Activated naive CD4-positive, alpha-beta T cell treated with anti-CD3 and anti-CD28 coated beads, Interleukin-2, amount 50 U/mL, for 16 hours (primary cell): ENCODE measurements around the gene VIL1.

Source experiments
- DNase-seq: peaks from one replicate; pipeline ENCODE4 v3.0.0-alpha.2; 2020

The VIL1 gene

GRCh38 chr2:218418717-218419458 lies at the start of gene VIL1:
TSS of gene VIL1 (plus strand) at chr2:218419123. CDS start at chr2:218423779, 4,656 bp downstream.
- no peak for DNase-seq

- no peak for DNase-seq
Measured at GRCh38 chr2:218369330-218369729, 49.6 kb upstream of the VIL1 start.

GRCh38 chr2:218370410-218371063 lies 48.4 kb upstream of the VIL1 start:
- DNase-seq = no peak

GRCh38 chr2:218371983-218372350 lies 47.0 kb upstream of the VIL1 start:
- no peak for DNase-seq

GRCh38 chr2:218374795-218375194 lies 44.1 kb upstream of the VIL1 start:
- DNase-seq = no peak

DNA sequence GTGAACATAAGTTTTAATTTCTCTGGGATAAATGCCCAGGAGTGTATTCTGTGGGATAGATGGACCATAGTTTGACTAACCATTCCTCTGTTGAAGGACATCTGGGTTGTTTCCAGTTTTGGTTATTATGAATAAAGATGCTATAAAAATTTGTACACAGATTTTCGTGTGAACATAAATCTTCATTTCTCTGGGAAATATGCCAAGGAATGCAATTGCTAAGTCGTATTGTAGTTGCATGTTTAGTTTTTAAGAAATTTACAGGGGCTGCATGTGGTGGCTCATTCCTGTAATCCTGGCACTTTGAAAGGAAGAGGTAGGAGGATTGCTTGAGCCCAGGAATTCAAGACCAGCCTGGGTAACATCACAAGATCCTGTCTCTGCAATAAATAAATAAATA lies 43.7 kb upstream of the VIL1 start:
- DNase-seq = no peak

GRCh38 chr2:218378053-218378452 lies 40.9 kb upstream of the VIL1 start:
- DNase-seq = no peak

DNA sequence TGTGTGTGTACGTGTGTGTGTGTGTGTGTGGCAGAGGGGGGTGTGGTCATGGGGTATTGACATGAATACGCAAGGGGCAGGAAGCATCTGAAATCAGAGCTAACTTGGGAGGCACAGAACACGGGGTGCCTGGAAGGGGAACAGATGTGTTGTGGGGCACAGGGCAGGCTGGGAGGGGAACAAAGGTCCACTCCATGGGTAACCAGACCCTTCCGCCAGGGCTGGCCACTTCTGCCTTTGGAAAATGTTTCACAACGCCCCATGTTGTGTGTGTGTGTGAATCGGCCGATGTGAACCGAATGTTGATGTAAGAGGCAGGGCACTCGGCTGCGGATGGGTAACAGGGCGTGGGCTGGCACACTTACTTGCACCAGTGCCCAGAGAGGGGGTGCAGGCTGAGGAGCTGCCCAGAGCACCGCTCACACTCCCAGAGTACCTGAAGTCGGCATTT lies 37.0 kb upstream of the VIL1 start, which contains the start of gene SLC11A1:
Gene SLC11A1 (plus strand): TSS at position 358 of the 451 bp plus-strand sequence. CDS start 96 bp downstream, outside the sequence.
- no peak for DNase-seq

DNA sequence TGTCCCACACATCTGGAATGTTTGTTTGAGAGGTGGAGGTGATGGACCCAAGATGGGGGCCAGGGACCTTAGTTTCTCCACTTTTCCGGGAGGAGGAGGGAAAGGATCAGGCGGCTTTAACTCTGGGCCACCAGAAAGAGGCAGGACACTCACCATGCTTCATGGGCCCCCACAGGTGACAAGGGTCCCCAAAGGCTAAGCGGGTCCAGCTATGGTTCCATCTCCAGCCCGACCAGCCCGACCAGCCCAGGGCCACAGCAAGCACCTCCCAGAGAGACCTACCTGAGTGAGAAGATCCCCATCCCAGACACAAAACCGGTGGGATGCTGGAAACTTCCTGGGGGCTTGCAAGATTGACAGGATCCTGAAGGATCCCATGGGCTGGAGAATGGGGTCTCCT lies 36.1 kb upstream of the VIL1 start:
- no peak for DNase-seq

GRCh38 chr2:218383892-218384519 lies 34.9 kb upstream of the VIL1 start:
- DNase-seq = no peak

- DNase-seq = no peak
Measured at GRCh38 chr2:218384975-218385374, 33.9 kb upstream of the VIL1 start.

DNA sequence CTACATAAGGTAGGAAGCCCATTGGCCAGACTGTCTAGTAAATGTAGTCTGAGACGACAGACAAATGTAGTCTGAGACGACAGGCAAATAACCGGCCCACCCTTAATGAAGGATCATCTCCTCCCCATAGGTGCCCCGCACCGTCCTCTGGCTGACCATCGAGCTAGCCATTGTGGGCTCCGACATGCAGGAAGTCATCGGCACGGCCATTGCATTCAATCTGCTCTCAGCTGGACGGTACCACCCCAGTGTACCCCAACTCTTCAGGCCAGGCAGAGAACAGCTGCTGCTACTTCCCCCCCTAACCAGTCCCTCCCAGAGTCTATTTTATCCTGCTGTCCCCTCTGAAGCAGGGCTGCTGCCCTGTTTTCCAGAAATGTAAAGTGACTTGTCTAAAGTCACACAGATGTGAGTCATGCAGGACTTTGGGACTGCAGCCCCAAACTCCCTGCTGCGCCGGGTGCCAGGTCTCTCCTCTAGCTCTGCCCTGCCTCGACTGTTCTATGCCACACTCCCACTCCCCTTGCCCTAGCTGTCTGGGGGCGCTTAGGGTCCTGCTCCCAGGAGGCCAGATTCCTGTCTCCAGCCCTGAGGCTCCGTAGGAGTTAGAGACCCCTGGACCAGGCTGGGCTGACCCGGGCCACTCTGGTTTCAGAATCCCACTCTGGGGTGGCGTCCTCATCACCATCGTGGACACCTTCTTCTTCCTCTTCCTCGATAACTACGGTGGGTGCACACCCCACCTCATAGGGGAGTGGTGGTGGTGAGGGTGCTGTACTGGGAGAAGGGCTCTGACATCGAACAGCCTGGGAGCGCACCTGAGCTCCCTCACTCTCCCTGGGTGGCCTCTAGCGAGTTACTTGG lies 32.2 kb upstream of the VIL1 start:
- no peak for DNase-seq

GRCh38 chr2:218387369-218388194 lies 31.3 kb upstream of the VIL1 start:
- no peak for DNase-seq

DNA sequence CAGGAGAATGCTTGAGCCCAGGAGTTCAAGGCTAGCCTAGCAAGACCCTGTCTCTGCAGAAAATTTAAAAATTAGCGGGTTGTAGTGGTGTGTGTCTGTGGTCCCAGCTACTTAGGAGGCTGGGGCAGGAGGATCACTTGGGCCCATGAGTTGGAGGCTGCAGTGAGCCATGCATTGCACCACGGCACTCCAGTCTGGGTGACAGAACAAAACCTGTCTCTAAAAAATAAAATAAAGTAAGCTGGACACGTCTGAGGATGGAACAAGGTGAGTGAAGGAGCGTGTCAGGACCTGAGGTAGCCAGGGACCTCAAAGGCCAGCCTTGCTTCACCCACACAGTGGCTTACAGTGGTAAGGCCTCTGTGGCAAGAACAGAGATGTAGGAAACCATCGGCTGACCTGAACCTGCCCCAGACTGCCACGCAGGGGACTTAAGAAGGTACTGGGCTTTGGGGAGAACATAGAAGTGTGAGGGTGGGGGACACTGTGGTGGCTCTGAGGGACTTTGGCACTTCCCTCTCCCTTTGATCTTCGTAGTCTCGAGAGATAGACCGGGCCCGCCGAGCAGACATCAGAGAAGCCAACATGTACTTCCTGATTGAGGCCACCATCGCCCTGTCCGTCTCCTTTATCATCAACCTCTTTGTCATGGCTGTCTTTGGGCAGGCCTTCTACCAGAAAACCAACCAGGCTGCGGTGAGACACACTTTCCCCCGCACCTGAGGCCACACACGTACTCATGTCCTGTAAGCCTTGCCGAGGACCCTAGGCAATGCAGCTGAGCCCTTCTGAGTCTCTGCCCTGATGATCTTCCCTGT lies 29.4 kb upstream of the VIL1 start:
- no peak for DNase-seq

GRCh38 chr2:218391202-218391601 lies 27.7 kb upstream of the VIL1 start:
- no peak for DNase-seq

DNA sequence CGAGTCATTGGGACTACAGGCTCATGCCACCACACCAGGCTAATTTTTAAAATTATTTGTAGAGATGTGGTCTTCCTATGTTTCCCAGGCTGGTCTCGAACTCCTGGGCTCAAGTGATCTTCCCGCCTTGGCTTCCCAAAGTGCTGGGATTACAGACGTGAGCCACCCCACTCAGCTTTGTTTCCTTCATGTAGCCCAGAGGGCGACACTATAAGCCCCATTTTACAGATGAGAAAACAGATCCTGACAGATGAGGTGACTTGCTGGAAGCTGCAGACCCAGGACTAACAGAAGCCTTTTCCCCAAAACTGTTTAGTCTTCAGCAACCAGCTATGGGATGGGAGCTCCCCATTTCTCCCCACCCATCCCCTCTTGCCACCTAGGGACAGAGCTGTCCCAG lies 26.5 kb upstream of the VIL1 start:
- no peak for DNase-seq

GRCh38 chr2:218392891-218393462 lies 25.9 kb upstream of the VIL1 start:
- DNase-seq = no peak

DNA sequence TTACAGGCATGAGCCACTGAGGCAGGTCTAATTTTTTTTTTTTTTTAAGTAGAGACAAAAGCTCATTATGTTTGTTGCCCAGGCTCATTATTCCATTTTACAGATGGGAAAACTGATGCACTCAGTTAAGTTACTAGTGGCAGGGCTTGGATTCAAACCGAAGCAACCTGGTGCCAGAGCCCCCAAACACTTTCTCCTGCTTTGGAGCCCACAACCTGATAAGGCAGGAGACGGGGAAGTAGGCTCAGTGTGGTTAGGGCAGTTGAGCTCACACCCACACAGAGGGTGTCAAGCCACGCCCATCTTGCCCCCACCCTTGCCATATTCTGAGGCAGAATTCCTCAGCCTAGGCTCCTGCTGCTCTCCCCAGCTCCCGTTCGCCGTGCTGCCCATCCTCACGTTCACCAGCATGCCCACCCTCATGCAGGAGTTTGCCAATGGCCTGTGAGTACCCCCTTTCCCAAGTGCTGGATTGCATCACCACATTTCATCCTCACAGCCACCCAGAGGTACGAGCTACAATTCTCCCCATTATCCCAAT lies 25.1 kb upstream of the VIL1 start:
- DNase-seq = no peak

DNA sequence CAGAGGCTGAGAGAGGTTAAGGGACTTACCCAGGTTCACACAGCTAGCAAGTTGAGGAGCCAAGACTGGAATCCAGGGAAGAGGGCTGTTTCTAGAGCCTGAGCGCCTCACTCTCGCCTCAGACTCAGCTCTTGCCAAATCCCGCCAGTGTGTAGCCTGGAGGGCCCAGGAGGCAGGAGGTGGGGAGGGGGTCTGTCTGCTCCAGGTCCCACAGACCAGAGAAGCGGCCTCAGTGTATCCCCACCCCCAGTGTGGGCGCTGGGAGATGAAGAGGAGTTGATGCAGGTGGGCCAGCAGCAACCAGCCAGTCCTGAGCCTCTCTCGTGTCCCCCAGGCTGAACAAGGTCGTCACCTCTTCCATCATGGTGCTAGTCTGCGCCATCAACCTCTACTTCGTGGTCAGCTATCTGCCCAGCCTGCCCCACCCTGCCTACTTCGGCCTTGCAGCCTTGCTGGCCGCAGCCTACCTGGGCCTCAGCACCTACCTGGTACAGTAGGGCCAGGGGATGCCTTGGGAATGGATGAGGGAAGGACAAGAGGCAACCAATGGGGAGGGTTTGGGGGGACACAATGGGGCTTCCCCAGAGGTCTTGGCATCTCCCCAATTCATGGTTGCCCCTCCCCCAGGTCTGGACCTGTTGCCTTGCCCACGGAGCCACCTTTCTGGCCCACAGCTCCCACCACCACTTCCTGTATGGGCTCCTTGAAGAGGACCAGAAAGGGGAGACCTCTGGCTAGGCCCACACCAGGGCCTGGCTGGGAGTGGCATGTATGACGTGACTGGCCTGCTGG lies 24.4 kb upstream of the VIL1 start:
- DNase-seq = no peak

GRCh38 chr2:218395090-218395444 lies 23.9 kb upstream of the VIL1 start:
- DNase-seq = no peak
